ENCODE results near the gene SMAD7. TPM values are rescaled to one million over a fixed set of nuclear protein-coding genes. Genes with fewer than 3 reads are reported as not detected.

The SMAD7 gene
- total and polyA plus RNA-seq, 8 donors = 4.2 to 22.4 (median 6.8) TPM

- H3K4me1 ChIP-seq = peaks cover 20 to 69% (median 46%) of the 10 kb centered on the region in 3 donors
- no peaks in the 10 kb centered on the region for H3K9me3 ChIP-seq
- H3K36me3 ChIP-seq = no peaks in the 10 kb centered on the region
- TF ChIP-seq CTCF (IDR thresholded peaks at IDR 0.05) = no peak
- 30 to 53% methylated on average over 13 to 16 of the region's 16 CpGs for whole genome bisulfite sequencing, 2 donors
- no peaks in the 10 kb centered on the region for H3K27me3 ChIP-seq
- no peak overlapping the region for H3K4me3 ChIP-seq
- intact Hi-C loops (cut with DNase I) = no loop called here
- FAIRE-seq (no peak), DNase-seq (peak in 1 of 6 donors; percentile 61), ATAC-seq (peak in 1 of 4 donors; percentile 30)
- peak overlapping the region in 3 of 4 donors; percentile 18 to 60 (median 34) for H3K27ac ChIP-seq
These were observed 11.3 kb downstream of the SMAD7 start for GRCh38 chr18:48939205-48940097.

GRCh38 chr18:48938827-48939204, 11.9 kb downstream of the SMAD7 start:
- FAIRE-seq (no peak), DNase-seq (peak in 1 of 6 donors; percentile 44), ATAC-seq (no peak)
- H3K27me3 ChIP-seq = no peaks in the 10 kb centered on the region
- 67 to 72% methylated on average over 9 of the region's 9 CpGs for WGBS, 2 donors
- no peaks in the 10 kb centered on the region for H3K9me3 ChIP-seq
- peak overlapping the region in 2 of 4 donors; percentile 40 to 60 for H3K27ac ChIP-seq
- H3K4me3 ChIP-seq = no peak overlapping the region
- H3K4me1 ChIP-seq = peaks cover 17 to 69% (median 42%) of the 10 kb centered on the region in 3 donors
- H3K36me3 ChIP-seq = no peaks in the 10 kb centered on the region
- intact Hi-C loops (cut with DNase I) = no loop called here
- TF ChIP-seq CTCF (IDR thresholded peaks at IDR 0.05) = no peak

GRCh38 chr18:48937869-48938750, 12.7 kb downstream of the SMAD7 start:
- DNase-seq (no peak), ATAC-seq (no peak), FAIRE-seq (no peak)
- Histone ChIP-seq H3K27ac (peak overlapping the region in 2 of 4 donors; percentile 39 to 40), H3K4me3 (no peak overlapping the region), H3K9me3 (no peaks in the 10 kb centered on the region), H3K27me3 (no peaks in the 10 kb centered on the region), H3K4me1 (peaks cover 13 to 68% (median 35%) of the 10 kb centered on the region in 3 donors), H3K36me3 (no peaks in the 10 kb centered on the region)
- no peak for TF ChIP-seq CTCF (IDR thresholded peaks at IDR 0.05)
- intact Hi-C loops (cut with DNase I) = no loop called here
- 81 to 83% methylated on average over 6 of the region's 6 CpGs for WGBS, 2 donors

- no peaks in the 10 kb centered on the region for H3K27me3 ChIP-seq
- H3K4me1 ChIP-seq = peaks cover 23 to 73% (median 37%) of the 10 kb centered on the region in 3 donors
- FAIRE-seq (no peak), DNase-seq (peak in 1 of 6 donors; percentile 58), ATAC-seq (no peak)
- H3K27ac ChIP-seq = peak overlapping the region in 3 of 4 donors; percentile 51 to 88 (median 63)
- 69% methylated on average over 9 of the region's 9 CpGs for WGBS, 2 donors
- TF ChIP-seq CTCF (IDR thresholded peaks at IDR 0.05) = no peak
- no peaks in the 10 kb centered on the region for H3K9me3 ChIP-seq
- no peaks in the 10 kb centered on the region for H3K36me3 ChIP-seq
- intact Hi-C loops (cut with DNase I) = no loop called here
- no peak overlapping the region for H3K4me3 ChIP-seq
These were observed 15.4 kb downstream of the SMAD7 start for GRCh38 chr18:48935433-48935774.
